SH-SY5Y (cell line): ENCODE measurements around the gene REELD1.

Experiments
- GATA2 ChIP-seq: IDR thresholded peaks from 2 replicates; pipeline ENCODE4 v1.6.1; 2011; ENCODE audit warnings: mild to moderate bottlenecking, low read depth, low read length
- GATA3 ChIP-seq: IDR thresholded peaks from 2 replicates; pipeline ENCODE4 v1.6.1; 2011; ENCODE audit warnings: low read depth, mild to moderate bottlenecking, low read length, moderate library complexity

DNA sequence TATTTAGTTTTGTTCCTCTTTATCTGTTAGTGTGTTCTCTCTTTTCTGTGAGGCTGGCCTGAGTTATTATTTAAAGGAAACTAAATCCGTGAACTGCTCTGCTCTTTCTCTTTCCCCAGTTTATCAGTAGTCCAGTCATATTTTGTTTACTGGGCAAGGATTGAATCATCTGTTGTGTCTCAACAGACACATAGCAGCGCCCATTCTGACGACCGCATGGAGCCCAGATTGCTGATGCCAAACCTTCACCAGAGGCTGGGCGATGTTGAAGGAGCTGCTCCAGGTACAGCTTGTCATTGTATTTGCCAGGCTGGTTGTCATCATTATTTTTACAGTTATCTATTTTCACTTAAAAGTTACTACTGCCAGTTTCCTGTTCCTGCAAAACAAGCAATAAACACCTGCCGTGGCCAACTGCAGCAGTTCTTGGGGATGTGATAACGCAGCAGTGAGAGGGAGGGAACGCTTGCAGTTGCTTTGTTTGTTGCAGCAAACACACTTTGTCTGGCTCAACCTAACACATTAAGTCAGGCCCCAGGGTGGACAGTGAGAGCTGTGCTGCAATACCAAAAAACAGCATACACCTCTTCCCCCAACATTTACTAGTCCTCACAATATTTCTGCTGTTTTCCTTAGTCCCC is 10.1 kb downstream of the REELD1 start:
- TF ChIP-seq GATA2 (no peak), GATA3 (no peak)
